ENCODE results near the gene IMPDH1.
A peak's percentile ranks its signal among the peaks of the same experiment; 100 is the strongest.

The IMPDH1 gene

GRCh38 chr7:128360359-128360678 lies 49.5 kb downstream of the IMPDH1 start:
- DNase-seq (ENCODE audit: low spot score): no peak

GRCh38 chr7:128359939-128360338 lies 49.8 kb downstream of the IMPDH1 start:
- DNase-seq (ENCODE audit: low spot score): no peak

GRCh38 chr7:128359336-128359735 lies 50.4 kb downstream of the IMPDH1 start:
- DNase-seq (ENCODE audit: low spot score): no peak

GRCh38 chr7:128358233-128358632 lies 51.5 kb downstream of the IMPDH1 start:
- DNase-seq (ENCODE audit: low spot score): no peak

GRCh38 chr7:128357217-128357613 lies 52.6 kb downstream of the IMPDH1 start:
- DNase-seq (ENCODE audit: low spot score): no peak

GRCh38 chr7:128356546-128357216 lies 53.1 kb downstream of the IMPDH1 start:
- no peak for DNase-seq (ENCODE audit: low spot score)

- DNase-seq (ENCODE audit: low spot score): no peak
These were observed 56.2 kb downstream of the IMPDH1 start for GRCh38 chr7:128353610-128354009.

GRCh38 chr7:128353189-128353588 lies 56.6 kb downstream of the IMPDH1 start:
- no peak for DNase-seq (ENCODE audit: low spot score)

- no peak for DNase-seq (ENCODE audit: low spot score)
These were observed 57.1 kb downstream of the IMPDH1 start for GRCh38 chr7:128352636-128353035.

GRCh38 chr7:128352153-128352537 lies 57.6 kb downstream of the IMPDH1 start:
- DNase-seq (ENCODE audit: low spot score): no peak

GRCh38 chr7:128351296-128352152 lies 58.3 kb downstream of the IMPDH1 start:
- DNase-seq (ENCODE audit: low spot score): no peak

- no peak for DNase-seq (ENCODE audit: low spot score)
These were observed 59.0 kb downstream of the IMPDH1 start for GRCh38 chr7:128350708-128351295.

- no peak for DNase-seq (ENCODE audit: low spot score)
These were observed 60.3 kb downstream of the IMPDH1 start for GRCh38 chr7:128349466-128349825.

- peak; percentile 66 for DNase-seq (ENCODE audit: low spot score)
These were observed 62.1 kb downstream of the IMPDH1 start for GRCh38 chr7:128347647-128348097.

- DNase-seq (ENCODE audit: low spot score): no peak
These were observed 65.4 kb downstream of the IMPDH1 start for GRCh38 chr7:128344431-128344774.

- DNase-seq (ENCODE audit: low spot score): peak; percentile 87
These were observed 66.0 kb downstream of the IMPDH1 start, which contains the start of gene RBM28 for GRCh38 chr7:128343554-128344430. Gene RBM28 (minus strand): TSS chr7:128343908. CDS start chr7:128343793, 115 bp downstream.
